NCI-H2196 (cell line): ENCODE measurements around the gene DOCK4.

Experiments
- DNase-seq: peaks from one replicate; lab custom pipeline; 2025; ENCODE audit not compliant: unreplicated experiment; lab: John Stamatoyannopoulos, UW

Gene DOCK4

GRCh38 chr7:112019932-112020331 is 186.3 kb downstream of the DOCK4 start:
- DNase-seq, result no peak

GRCh38 chr7:112018305-112019030 is 187.7 kb downstream of the DOCK4 start:
- DNase-seq, result no peak

GRCh38 chr7:112015146-112015545 is 191.1 kb downstream of the DOCK4 start:
- no peak for DNase-seq

- no peak for DNase-seq
Measured at GRCh38 chr7:112014347-112014746, 191.9 kb downstream of the DOCK4 start.

GRCh38 chr7:112013274-112013673 is 192.9 kb downstream of the DOCK4 start:
- DNase-seq, result no peak

- DNase-seq, result no peak
Measured at GRCh38 chr7:112012242-112012641, 194.0 kb downstream of the DOCK4 start.

- no peak for DNase-seq
Measured at GRCh38 chr7:112010994-112011393, 195.2 kb downstream of the DOCK4 start.

GRCh38 chr7:112010109-112010508 is 196.1 kb downstream of the DOCK4 start:
- DNase-seq, result no peak

- no peak for DNase-seq
Measured at GRCh38 chr7:112009081-112009480, 197.1 kb downstream of the DOCK4 start.

GRCh38 chr7:112007185-112007584 is 199.0 kb downstream of the DOCK4 start:
- no peak for DNase-seq

- DNase-seq, result no peak
Measured at GRCh38 chr7:112006071-112006470, 200.1 kb downstream of the DOCK4 start.

GRCh38 chr7:112005205-112005775 is 200.9 kb downstream of the DOCK4 start:
- no peak for DNase-seq

GRCh38 chr7:112001091-112001826 is 204.9 kb downstream of the DOCK4 start:
- DNase-seq, result no peak

GRCh38 chr7:111998326-111998725 is 207.9 kb downstream of the DOCK4 start:
- DNase-seq, result no peak

GRCh38 chr7:111997546-111997945 is 208.7 kb downstream of the DOCK4 start:
- no peak for DNase-seq

GRCh38 chr7:111992601-111993000 is 213.6 kb downstream of the DOCK4 start:
- no peak for DNase-seq

- DNase-seq, result no peak
Measured at GRCh38 chr7:111990643-111991042, 215.6 kb downstream of the DOCK4 start.

GRCh38 chr7:111987886-111988285 is 218.3 kb downstream of the DOCK4 start:
- no peak for DNase-seq

GRCh38 chr7:111987115-111987826 is 218.9 kb downstream of the DOCK4 start:
- no peak for DNase-seq

GRCh38 chr7:111986601-111987000 is 219.6 kb downstream of the DOCK4 start:
- DNase-seq, result no peak

GRCh38 chr7:111985798-111986197 is 220.4 kb downstream of the DOCK4 start:
- DNase-seq, result no peak

GRCh38 chr7:111982804-111983203 is 223.4 kb downstream of the DOCK4 start:
- no peak for DNase-seq
